ENCODE measurements around the gene LMF1. TPM values are rescaled to one million over a fixed set of nuclear protein-coding genes. Genes with fewer than 3 reads are reported as not detected.

The LMF1 gene
- total and polyA plus RNA-seq, 2 of the 8 experiments (the other 6 are each of a cell fraction or from before 2014, with no cell fraction given), result 3.5 to 9.1 TPM

DNA sequence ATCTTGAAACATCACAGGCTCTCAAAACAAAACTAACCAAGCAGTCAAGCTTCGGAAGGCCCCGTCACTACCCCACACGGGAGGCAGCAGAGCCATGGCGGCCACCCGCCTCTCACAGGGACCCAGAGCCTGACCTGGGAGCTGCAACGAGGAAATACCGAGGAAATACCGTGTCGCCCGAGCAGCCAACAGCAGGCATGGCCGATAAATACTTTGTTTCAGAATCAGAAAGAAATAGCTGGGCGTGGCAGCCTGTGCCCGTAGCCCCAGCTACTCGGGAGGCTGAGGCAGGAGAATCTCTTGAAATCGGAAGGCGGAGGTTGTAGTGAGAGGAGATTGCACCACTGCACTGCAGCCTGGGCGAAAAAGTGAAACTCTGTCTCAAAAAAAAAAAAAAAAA is 6.9 kb downstream of the LMF1 start:
- H4K5ac ChIP-seq (ENCODE audit: insufficient read length, low read depth, low read length), result no peak overlapping the region
- no peaks in the 10 kb centered on the region for H3K23me2 ChIP-seq (ENCODE audit: low read depth, low read length)
- no peak overlapping the region for H2AFZ ChIP-seq (ENCODE audit: low read length)
- 95% methylated on average over 16 of the region's 17 CpGs; no CpG with 5 or more reads in 1 of the 2 experiments for WGBS, 2 experiments (ENCODE audit: extremely low coverage in 1 of 2, insufficient coverage in 1 of 2, insufficient read length in 1 of 2, insufficient replicate concordance in 2 of 2, low coverage in 1 of 2, low lambda C conversion rate in 2 of 2, missing lambda C conversion rate in 1 of 2)
- H2BK5ac ChIP-seq (ENCODE audit: low read depth, low read length), result no peak overlapping the region
- H3K4me1 ChIP-seq (replicated peaks in 1 of 4; ENCODE audit: control insufficient read depth in 3 of 4, insufficient read depth in 4 of 4, low read length in 3 of 4), result no peaks in the 10 kb centered on the region; a peak in 1 of 7 replicates
- no peak overlapping the region for H4K91ac ChIP-seq (replicated peaks; ENCODE audit: insufficient read length, low read length)
- H3K14ac ChIP-seq (ENCODE audit: insufficient read length), result no peak overlapping the region
- no peaks in the 10 kb centered on the region for H3K79me1 ChIP-seq (ENCODE audit: low read depth, low read length)
- DNase-seq (ENCODE audit: low read depth in 1 of 2, low spot score in 2 of 2) (no peak), FAIRE-seq (no peak)
- POLR2A ChIA-PET (ENCODE audit: partially characterized antibody), result no interaction called here
- H3K9ac ChIP-seq (replicated peaks in 1 of 4; ENCODE audit: extremely low read depth in 1 of 4, low read depth in 3 of 4, low read length in 3 of 4), result no peak overlapping the region
- H3K4ac ChIP-seq (replicated peaks; ENCODE audit: insufficient read length, low read depth, low read length), result no peak overlapping the region
- no peak overlapping the region for H4K8ac ChIP-seq (ENCODE audit: extremely low read depth, insufficient read depth, low read length)
- H3K9me3 ChIP-seq (ENCODE audit: insufficient read depth in 2 of 2, low read depth in 1 of 2, low read length in 1 of 2), result peaks cover 0 to 8% of the 10 kb centered on the region in 2 experiments; a peak in 2 of 4 replicates
- no peak overlapping the region for H3K4me3 ChIP-seq (ENCODE audit: extremely low read depth in 1 of 4, insufficient read depth in 2 of 4, low read depth in 3 of 4, low read length in 4 of 4)
- no peak overlapping the region for H3K23ac ChIP-seq (ENCODE audit: insufficient read length)
- H3K27ac ChIP-seq (ENCODE audit: low read depth, low read length), result no peak overlapping the region
- peaks cover 0 to 4% of the 10 kb centered on the region in 2 experiments for H4K20me1 ChIP-seq (replicated peaks in 1 of 2; ENCODE audit: control insufficient read depth in 1 of 2, insufficient read depth in 2 of 2, low read length in 2 of 2)
- H3K27me3 ChIP-seq (replicated peaks in 1 of 4; ENCODE audit: control insufficient read depth in 3 of 4, extremely low read depth in 1 of 4, insufficient read depth in 3 of 4, low read length in 3 of 4), result no peaks in the 10 kb centered on the region
- H2AK5ac ChIP-seq (ENCODE audit: low read depth, low read length), result no peak overlapping the region
- no peaks in the 10 kb centered on the region for H3K36me3 ChIP-seq (ENCODE audit: control insufficient read depth in 2 of 4, insufficient read depth in 4 of 4, low read length in 3 of 4)
- no peak overlapping the region for H2BK20ac ChIP-seq (ENCODE audit: low read length)
- no peak overlapping the region for H2BK120ac ChIP-seq (replicated peaks; ENCODE audit: low read depth, low read length)
- H2BK15ac ChIP-seq (ENCODE audit: low read length), result no peak overlapping the region
- CTCF ChIA-PET (ENCODE audit: partially characterized antibody), result interaction anchor here (1.3 kb wide), 1 partner anchor 10 kb away, joined by 3 read pairs; no protein-coding TSS in a partner anchor
- H3K18ac ChIP-seq (ENCODE audit: extremely low read depth, low read length), result no peak overlapping the region
- H2BK12ac ChIP-seq (ENCODE audit: low read depth, low read length), result no peak overlapping the region
- no peak overlapping the region for H3K4me2 ChIP-seq (ENCODE audit: insufficient read depth in 1 of 2, low read depth in 2 of 2, low read length in 2 of 2)
- H3K79me2 ChIP-seq (ENCODE audit: control insufficient read depth in 1 of 2, insufficient read depth in 2 of 2, low read length in 2 of 2), result no peaks in the 10 kb centered on the region
- no peak overlapping the region for H3K56ac ChIP-seq (replicated peaks; ENCODE audit: insufficient read length, low read depth, low read length)
- TF ChIP-seq PHF8 (conservative IDR thresholded peaks at IDR 0.05; ENCODE audit: low read depth, low read length) (no peak), RAD21 (IDR thresholded peaks at IDR 0.05 in 1 of 2, conservative IDR thresholded peaks at IDR 0.05 in 1 of 2; ENCODE audit: low read depth in 2 of 2, low read length in 2 of 2) (no peak), KDM1A (IDR thresholded peaks at IDR 0.05; ENCODE audit: borderline replicate concordance, low read length) (no peak), BCL11A (IDR thresholded peaks at IDR 0.05; ENCODE audit: low read depth in 2 of 2, low read length in 2 of 2) (no peak), YY1 (IDR thresholded peaks at IDR 0.05; ENCODE audit: low read depth, low read length) (no peak), EGR1 (IDR thresholded peaks at IDR 0.05; ENCODE audit: borderline replicate concordance, low read depth, low read length) (no peak), GABPA (IDR thresholded peaks at IDR 0.05; ENCODE audit: borderline replicate concordance, insufficient read depth, low read length) (no peak), SIX5 (IDR thresholded peaks at IDR 0.05; ENCODE audit: low read depth, low read length) (no peak), SRF (IDR thresholded peaks at IDR 0.05; ENCODE audit: low read depth, low read length) (no peak), ZNF274 (IDR thresholded peaks at IDR 0.05; ENCODE audit: borderline replicate concordance, extremely low read depth, low read length) (no peak), EP300 (IDR thresholded peaks at IDR 0.05; ENCODE audit: borderline replicate concordance in 1 of 2, low read depth in 2 of 2, low read length in 2 of 2) (no peak), CBX8 (IDR thresholded peaks at IDR 0.05; ENCODE audit: borderline replicate concordance, low read depth, low read length) (no peak), TCF12 (IDR thresholded peaks at IDR 0.05; ENCODE audit: low read depth, low read length) (no peak), JUN (IDR thresholded peaks at IDR 0.05; ENCODE audit: low read depth, low read length) (no peak), JUND (IDR thresholded peaks at IDR 0.05; ENCODE audit: low read length) (no peak)

All from H1 (cell line).